ENCODE results near the gene RPRML. TPM values are rescaled to one million over a fixed set of nuclear protein-coding genes. Genes with fewer than 3 reads are reported as not detected.

RPRML gene
- polyA plus RNA-seq, 2 of the 4 experiments (the other 2 are of a cell fraction): 0.10 TPM

GRCh38 chr17:46928467-46929261 is 50.4 kb downstream of the RPRML start:
- CTCF ChIA-PET: interaction anchor here (4.6 kb wide), 1 partner anchor 11 kb away, joined by 24 read pairs; no protein-coding TSS in a partner anchor
- no peak overlapping the region for H3K4me3 ChIP-seq
- peaks cover 20% of the 10 kb centered on the region for H3K4me1 ChIP-seq
- TF ChIP-seq CTCF (IDR thresholded peaks at IDR 0.05) (no peak), FOSB (CRISPR knock-in tag; IDR thresholded peaks at IDR 0.05) (no peak), HOXA7 (CRISPR knock-in tag; IDR thresholded peaks at IDR 0.05) (no peak), EP300 (IDR thresholded peaks at IDR 0.05) (no peak), HEYL (CRISPR knock-in tag; IDR thresholded peaks at IDR 0.05) (no peak), HES2 (IDR thresholded peaks at IDR 0.05) (no peak), CHD4 (IDR thresholded peaks at IDR 0.05; ENCODE audit: borderline replicate concordance) (no peak), BHLHE40 (IDR thresholded peaks at IDR 0.05; ENCODE audit: low read depth, low read length) (no peak), ESRRA (IDR thresholded peaks at IDR 0.05; ENCODE audit: borderline replicate concordance, low read length) (no peak), SMC3 (IDR thresholded peaks at IDR 0.05) (no peak), FOXS1 (CRISPR knock-in tag; IDR thresholded peaks at IDR 0.05) (no peak), MYC (IDR thresholded peaks at IDR 0.05; ENCODE audit: borderline replicate concordance, low read length) (no peak), FOSL2 (IDR thresholded peaks at IDR 0.05) (no peak), FOSL2 (CRISPR knock-in tag; IDR thresholded peaks at IDR 0.05) (no peak), POLR2AphosphoS2 (conservative IDR thresholded peaks at IDR 0.05; ENCODE audit: low read length) (no peak)
- no peak for ATAC-seq
- no peak overlapping the region for H3K27ac ChIP-seq
- DNase-seq (ENCODE audit: low read depth in 1 of 2, low spot score in 1 of 2): no peak
- POLR2A ChIA-PET: no interaction called here
- 86% methylated on average over 10 of the region's 10 CpGs for WGBS (ENCODE audit: missing lambda C conversion rate)
- no peak for FAIRE-seq
- no peak overlapping the region for H3K4me2 ChIP-seq
- H3K9me3 ChIP-seq: no peaks in the 10 kb centered on the region

Small RNAs within 50 kb of the gene (small RNA-seq; reads per million reads assigned to genes)
- 0 to 6.9 (median 0.48) reads per million in 6 experiments for gene MIR5089

Other genes starting within 250 kb of the RPRML start
- gene WNT3, start 160.6 kb downstream of the RPRML start, polyA plus RNA-seq (2011; rRNA removed): 10.8 and 11.6 TPM in 2 replicates
- 5.9 to 8.4 TPM (median 8.3 TPM) in 3 replicates for gene WNT3, start 160.6 kb downstream of the RPRML start, polyA plus RNA-seq (2017; fragmentation: RNase III; extraction: RNeasy Plus Mini Kit Qiagen cat#74134 plus additional on column Dnase treatment)
- gene WNT9B, start 127.7 kb downstream of the RPRML start, polyA plus RNA-seq (2011; rRNA removed): 0.05 and 0.22 TPM in 2 replicates
- gene WNT9B, start 127.7 kb downstream of the RPRML start, polyA plus RNA-seq (2017; fragmentation: RNase III; extraction: RNeasy Plus Mini Kit Qiagen cat#74134 plus additional on column Dnase treatment): 0.05 to 0.17 TPM (median 0.07 TPM) in 3 replicates
- 68.3 and 71.2 TPM in 2 replicates for gene GOSR2, start 56.1 kb downstream of the RPRML start, polyA plus RNA-seq (2011; rRNA removed)
- 36.9 to 39.2 TPM (median 37.6 TPM) in 3 replicates for gene GOSR2, start 56.1 kb downstream of the RPRML start, polyA plus RNA-seq (2017; fragmentation: RNase III; extraction: RNeasy Plus Mini Kit Qiagen cat#74134 plus additional on column Dnase treatment)
- gene CDC27, start 210.0 kb upstream of the RPRML start, polyA plus RNA-seq (2011; rRNA removed): 132 and 150 TPM in 2 replicates
- 81.6 to 88.0 TPM (median 87.9 TPM) in 3 replicates for gene CDC27, start 210.0 kb upstream of the RPRML start, polyA plus RNA-seq (2017; fragmentation: RNase III; extraction: RNeasy Plus Mini Kit Qiagen cat#74134 plus additional on column Dnase treatment)
- gene MYL4, start 230.1 kb upstream of the RPRML start, polyA plus RNA-seq (2011; rRNA removed): not detected in 2 replicates
- gene MYL4, start 230.1 kb upstream of the RPRML start, polyA plus RNA-seq (2017; fragmentation: RNase III; extraction: RNeasy Plus Mini Kit Qiagen cat#74134 plus additional on column Dnase treatment): not detected in 3 replicates

Data from A549 (cell line).